Posterior vena cava (tissue), 2 donors: ENCODE measurements around the gene CAMKK2. TPM values are rescaled to one million over a fixed set of nuclear protein-coding genes. Genes with fewer than 3 reads are reported as not detected.

Experiments used
- total RNA-seq, 2 donors: library from RNA; stranded (reverse); fragmentation: NEBNext Ultra II Directional; extraction: Animal tissue kit (Norgen Biotek cat#: 25700); gene quantifications; one replicate each; pipeline ENCODE4 v1.2.1, GENCODE V29; 2021
- donor health status: DM: yes; HTN: yes; CAD: no.
- donor health status: DM: yes; HTN: yes; CAD: no.

CAMKK2 gene
- total RNA-seq, 2 donors from 2014 or later, result 39.2 to 39.7 TPM

Other genes starting within 250 kb of the CAMKK2 start
- gene P2RX7, start 163.8 kb downstream of the CAMKK2 start, total RNA-seq, result 1 to 10 TPM; 4.5 to 5.0 TPM
- gene P2RX4, start 86.6 kb downstream of the CAMKK2 start, total RNA-seq, result 10 to 100 TPM; 18.3 to 20.3 TPM
- 10 to 100 TPM; 80.6 to 83.9 TPM for gene ANAPC5, start 55.7 kb upstream of the CAMKK2 start, total RNA-seq
- gene RNF34, start 103.4 kb upstream of the CAMKK2 start, total RNA-seq, result 10 to 100 TPM; 24.4 to 27.3 TPM